GM18508 (cell line): ENCODE measurements around the gene SAMHD1.
"Not testable (repeated sequence)": the region's sequence is repeated elsewhere in the genome, so short reads cannot be mapped to it uniquely, and the experiment has no call there.

Experiments used
- ATAC-seq: cut with Tn5 transposase; IDR thresholded peaks from one replicate; pipeline ENCODE4 v1.9.1; 2021; ENCODE audit warnings: moderate number of reproducible peaks; ENCODE audit not compliant: insufficient read depth, unreplicated experiment

The SAMHD1 gene

GRCh38 chr20:36956674-36957073 is 5.2 kb upstream of the SAMHD1 start:
- ATAC-seq, result no peak

DNA sequence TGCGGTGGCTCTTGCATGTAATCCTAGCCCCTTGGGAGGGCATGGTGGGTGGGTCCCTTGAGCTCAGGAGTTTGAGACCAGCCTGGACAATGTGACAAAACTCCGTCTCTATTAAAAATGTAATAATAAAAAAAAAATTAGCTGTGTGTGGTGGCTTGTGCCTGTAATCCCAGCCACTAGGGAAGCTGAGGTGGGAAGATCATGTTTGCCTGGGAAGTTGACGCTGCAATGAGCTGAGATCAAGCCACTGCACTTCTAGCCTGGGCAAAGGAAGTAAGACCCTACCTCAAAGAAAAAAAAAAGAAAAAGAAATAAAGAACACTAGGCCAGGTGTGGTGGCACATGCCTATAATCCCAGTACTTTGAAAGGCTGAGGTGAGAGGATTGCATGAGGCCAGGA is 4.5 kb upstream of the SAMHD1 start:
- ATAC-seq, result no peak

GRCh38 chr20:36951979-36952738 is 651 bp upstream of the SAMHD1 start:
- no peak for ATAC-seq

- no peak for ATAC-seq
These were observed 902 bp downstream of the SAMHD1 start for GRCh38 chr20:36950414-36951197.

- ATAC-seq, result no peak
These were observed 10.1 kb downstream of the SAMHD1 start for GRCh38 chr20:36941401-36941835.

GRCh38 chr20:36937402-36937770 is 14.1 kb downstream of the SAMHD1 start:
- ATAC-seq, result no peak

DNA sequence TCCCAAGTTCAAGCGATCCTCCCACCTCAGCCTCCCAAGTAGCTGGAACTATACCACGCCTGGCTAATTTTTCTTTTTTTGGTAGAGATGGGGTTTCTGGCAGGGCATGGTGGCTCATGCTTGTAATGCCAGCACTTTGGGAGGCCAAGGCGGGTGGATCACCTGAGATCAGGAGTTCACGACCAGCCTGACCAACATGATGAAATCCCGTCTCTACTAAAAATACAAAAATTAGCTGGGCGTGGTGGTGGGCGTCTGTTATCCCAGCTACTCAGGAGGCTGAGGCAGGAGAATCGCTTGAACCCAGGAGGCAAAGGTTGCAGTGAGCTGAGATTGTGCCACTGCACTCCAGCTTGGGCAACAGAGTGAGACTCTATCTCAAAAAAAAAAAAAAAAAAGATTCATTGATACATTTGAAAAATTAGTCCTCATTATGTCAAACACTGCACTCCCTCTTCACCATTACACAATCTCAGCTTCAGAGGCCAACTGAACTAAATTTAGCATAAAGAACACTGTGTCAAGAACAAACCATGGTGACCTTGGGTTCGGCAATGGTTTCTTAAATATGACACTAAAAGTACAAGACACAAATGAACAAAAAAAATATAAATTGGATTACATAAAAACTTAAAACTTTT is 14.6 kb downstream of the SAMHD1 start:
- ATAC-seq, result not testable (repeated sequence)

DNA sequence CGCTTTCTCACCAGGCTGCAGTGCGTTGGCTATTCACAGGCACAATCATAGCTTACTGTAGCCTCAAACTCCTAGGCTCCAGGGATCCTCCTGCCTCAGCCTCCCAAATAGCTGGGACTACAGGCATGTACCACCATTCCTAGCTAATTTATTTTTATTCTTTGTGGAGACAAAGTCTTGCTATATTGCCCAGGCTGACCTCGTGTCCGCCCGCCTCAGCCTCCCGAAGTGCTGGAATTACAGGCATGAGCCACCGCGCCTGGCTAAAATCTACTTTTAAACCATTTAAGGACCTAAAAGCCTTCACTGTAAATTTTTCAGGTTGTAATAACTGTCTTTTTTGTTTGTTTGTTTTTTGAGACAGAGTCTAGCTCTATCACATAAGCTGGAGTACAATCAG is 15.2 kb downstream of the SAMHD1 start:
- no peak for ATAC-seq

- ATAC-seq, result not testable (repeated sequence)
These were observed 17.9 kb downstream of the SAMHD1 start for GRCh38 chr20:36933571-36933970.

DNA sequence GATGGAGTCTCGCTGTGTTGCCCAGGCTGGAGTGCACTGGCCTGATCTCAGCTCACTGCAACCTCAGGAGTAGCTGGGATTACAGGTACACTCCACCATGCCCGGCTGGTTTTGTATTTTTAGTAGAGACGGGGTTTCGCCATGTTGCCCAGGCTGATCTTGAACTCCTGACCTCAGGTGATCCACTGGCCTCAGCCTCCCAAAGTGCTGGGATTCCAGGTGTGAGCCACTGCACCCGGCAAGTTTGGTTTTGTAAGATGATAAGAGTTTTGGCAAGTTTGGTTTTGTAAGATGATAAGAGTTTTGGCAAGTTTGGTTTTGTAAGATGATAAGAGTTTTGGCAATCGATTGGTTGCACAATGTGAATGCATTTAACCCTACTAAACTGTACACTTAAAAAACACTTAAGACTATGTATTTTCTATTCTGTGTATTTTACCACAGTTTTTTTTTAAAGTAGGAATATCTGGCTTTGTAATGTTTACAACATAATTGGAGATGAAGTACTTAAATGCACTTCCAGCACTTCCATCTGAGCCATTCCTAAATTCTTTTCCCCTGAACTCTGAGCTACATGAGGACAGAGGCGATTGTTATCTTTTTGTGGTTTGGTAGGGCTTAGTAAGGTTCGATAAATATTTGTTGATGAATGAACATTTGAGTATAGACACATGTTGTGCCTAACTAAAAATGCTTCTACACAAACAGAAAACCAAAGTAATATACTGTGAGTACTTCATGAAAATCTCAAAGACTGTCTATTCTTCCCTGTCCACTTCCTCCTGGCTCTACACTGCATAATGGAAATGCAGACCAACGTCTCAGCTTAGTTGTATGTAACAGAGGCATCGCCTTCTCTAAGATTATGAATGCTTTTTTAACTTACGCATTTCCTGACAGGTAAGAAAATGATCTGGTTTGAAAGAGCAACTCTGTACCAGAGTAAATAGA is 18.8 kb downstream of the SAMHD1 start:
- ATAC-seq, result no peak

DNA sequence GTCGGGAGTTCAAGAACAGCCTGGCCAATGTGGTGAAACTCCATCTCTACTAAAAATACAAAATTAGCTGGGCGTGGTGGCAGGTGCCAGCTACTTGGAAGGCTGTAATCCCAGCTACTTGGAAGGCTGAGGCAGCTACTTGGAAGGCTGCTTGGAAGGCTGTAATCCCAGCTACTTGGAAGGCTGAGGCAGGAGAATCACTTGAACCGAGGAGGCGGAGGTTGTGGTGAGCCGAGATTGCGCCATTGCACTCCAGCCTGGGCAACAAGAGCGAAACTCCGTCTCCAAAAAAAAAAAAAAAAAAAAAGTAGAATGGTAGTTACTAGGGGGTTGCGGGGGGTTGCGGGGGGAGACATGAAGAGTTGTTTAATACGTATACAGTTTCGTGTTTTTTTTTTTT is 19.4 kb downstream of the SAMHD1 start:
- not testable (repeated sequence) for ATAC-seq

DNA sequence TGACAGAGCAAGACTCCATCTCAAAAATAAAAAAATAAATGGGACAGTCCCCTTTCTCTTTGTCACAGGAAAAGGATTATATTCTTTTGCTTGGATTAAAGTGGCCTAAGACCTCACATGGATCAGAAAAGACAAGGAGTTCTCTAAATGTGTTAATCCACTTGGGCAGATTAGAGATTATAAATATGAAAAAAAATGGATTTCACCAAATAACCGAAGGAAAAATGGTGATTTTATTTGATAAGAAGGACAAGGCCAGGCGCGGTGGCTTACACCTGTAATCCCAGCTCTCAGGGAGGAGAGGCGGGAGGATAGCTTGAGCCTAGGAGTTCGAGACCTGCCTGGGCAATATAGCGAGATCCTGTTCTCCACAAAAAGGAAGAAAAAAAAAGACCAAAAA is 21.8 kb downstream of the SAMHD1 start:
- no peak for ATAC-seq

GRCh38 chr20:36929290-36929689 is 22.2 kb downstream of the SAMHD1 start:
- no peak for ATAC-seq

DNA sequence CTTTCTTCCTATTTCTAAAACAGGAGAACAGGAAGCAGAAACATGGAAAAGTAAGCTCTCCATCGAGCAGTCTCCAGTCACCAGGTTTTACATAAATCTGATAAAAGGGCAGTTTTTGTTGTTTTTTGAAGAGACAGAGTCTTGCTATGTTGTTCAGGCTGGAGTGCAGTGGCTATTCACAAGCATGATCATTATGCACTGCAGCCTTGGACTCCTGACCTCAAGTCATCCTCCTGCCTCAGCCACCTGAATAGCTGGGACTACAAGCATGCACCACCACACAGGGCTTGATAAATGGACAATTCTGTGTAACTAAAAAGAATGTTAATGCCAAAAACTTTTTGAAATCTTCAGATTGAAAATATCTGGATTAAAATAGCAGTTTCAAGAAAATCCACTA is 23.8 kb downstream of the SAMHD1 start:
- no peak for ATAC-seq

DNA sequence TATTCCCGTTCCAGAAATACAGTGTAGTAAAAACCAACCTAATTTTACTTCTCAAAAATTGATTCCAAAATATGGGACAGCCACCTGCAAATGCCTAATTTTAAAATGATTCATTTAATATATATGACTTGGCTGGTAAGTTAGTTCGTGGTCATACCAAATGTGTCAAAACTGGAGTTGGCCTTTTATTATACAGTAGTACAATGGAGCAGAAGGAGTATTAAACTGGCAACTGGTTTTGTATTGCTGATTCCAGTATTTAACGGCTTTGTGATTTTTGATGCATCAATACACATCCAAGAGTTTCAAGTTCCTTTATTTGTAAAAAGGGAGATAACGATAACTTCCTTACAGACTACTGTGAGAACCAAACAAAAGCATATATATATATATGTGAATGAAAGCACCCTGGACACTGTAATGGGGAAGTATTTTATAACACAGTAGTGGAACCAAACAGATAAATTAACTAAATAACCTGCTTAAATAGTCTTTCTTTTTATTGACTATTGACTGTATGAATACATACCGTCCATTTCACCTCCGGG is 24.8 kb downstream of the SAMHD1 start:
- ATAC-seq, result no peak

DNA sequence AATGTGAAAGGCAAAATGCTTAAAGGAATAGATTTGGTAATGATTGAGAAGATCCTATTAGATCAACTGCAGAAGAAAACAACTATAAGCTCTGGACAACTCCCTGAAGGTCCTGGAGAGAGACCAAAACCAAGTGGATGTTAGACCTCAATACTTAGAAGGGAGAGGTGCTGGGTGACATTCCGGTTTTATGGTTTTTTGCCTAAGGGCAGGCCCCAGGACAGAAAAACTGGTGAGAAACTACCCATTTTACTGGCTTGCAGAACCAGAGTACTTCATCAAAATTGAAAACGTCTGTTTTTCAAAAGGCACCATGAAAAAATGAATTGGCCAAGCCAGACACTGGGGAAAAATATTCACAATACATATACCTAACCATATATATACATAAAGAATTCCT is 26.3 kb downstream of the SAMHD1 start:
- ATAC-seq, result no peak

- no peak for ATAC-seq
These were observed 27.1 kb downstream of the SAMHD1 start for GRCh38 chr20:36924167-36925045.

DNA sequence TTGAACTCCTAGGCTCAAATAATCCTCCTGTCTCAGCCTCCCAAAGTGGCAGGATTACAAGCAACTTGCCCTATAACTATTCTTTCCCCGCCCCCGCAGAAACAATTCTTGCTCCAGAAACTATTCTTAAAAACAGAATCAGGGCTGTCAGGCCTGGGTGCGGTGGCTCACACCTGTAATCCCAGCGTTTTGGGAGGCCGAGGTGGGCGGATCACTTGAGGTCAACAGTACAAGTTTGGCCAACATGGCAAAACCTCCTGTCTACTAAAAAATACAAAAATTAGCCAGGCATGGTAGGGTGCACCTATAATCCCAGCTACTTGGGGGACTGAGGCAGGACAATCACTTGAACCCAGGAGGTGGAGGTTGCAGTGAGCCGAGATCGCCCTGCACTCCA is 31.2 kb downstream of the SAMHD1 start:
- no peak for ATAC-seq
